ENCODE results near the gene ZFAND2A. TPM values are rescaled to one million over a fixed set of nuclear protein-coding genes. Genes with fewer than 3 reads are reported as not detected.

The ZFAND2A gene
- total RNA-seq, 1 experiment from 2014 or later, result 13.7 TPM

DNA sequence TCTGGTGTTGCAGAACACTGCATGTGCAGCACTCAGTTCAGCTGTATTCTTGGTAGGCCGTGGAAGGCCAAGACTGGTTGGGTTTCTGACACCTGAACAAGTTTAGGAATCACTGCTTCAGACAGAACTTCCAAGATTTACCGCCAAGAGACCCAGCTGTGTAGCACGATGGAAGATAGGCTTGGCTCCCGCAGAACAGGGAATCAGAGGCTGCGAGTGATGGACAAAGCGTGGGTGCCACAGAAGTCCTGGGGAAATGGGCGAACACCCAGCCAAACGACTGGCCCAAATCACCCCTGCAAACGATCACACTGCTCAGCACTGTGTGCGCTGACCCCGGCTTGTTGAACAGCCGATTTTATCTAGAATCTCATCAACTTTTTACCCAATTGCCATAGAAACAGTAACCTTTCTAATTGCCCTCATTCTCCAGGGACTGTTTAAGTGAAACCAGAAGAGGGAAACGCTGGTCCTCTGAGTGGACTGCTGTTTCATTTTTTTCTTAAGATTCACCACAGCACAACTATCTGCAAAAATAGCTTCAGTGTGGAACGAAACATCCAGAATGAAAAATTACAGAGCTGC lies 17.9 kb downstream of the ZFAND2A start:
- Histone ChIP-seq H2BK5ac (ENCODE audit: insufficient read length, low read length) (no peak overlapping the region), H3K4ac (ENCODE audit: low read depth, low read length) (no peak overlapping the region), H2BK120ac (ENCODE audit: low read depth, low read length, poor library complexity, severe bottlenecking) (no peak overlapping the region), H3K9ac (ENCODE audit: extremely low read depth, insufficient read length, low read length) (no peak overlapping the region), H3K4me1 (ENCODE audit: insufficient read depth, low read length) (no peaks in the 10 kb centered on the region; the same call in 1 of the 2 replicates), H3K27ac (ENCODE audit: insufficient read length, low read depth, low read length) (no peak overlapping the region), H4K91ac (ENCODE audit: insufficient read length, low read depth, low read length) (no peak overlapping the region), H3K23me2 (ENCODE audit: insufficient read length, low read depth, low read length, poor library complexity, severe bottlenecking) (peaks cover 7% of the 10 kb centered on the region), H2AFZ (ENCODE audit: low read length) (no peak overlapping the region), H3K9me3 (ENCODE audit: control insufficient read depth, low read depth, low read length) (no peaks in the 10 kb centered on the region), H3K27me3 (ENCODE audit: insufficient read depth, low read length) (no peaks in the 10 kb centered on the region), H3K18ac (ENCODE audit: insufficient read length, low read depth, low read length) (no peak overlapping the region), H2BK15ac (ENCODE audit: low read depth, low read length) (no peak overlapping the region), H3K79me2 (ENCODE audit: insufficient read depth, low read length) (no peaks in the 10 kb centered on the region; the same call in 1 of the 2 replicates), H3T11ph (ENCODE audit: low read length) (no peak overlapping the region), H3K14ac (ENCODE audit: insufficient read depth, low read length) (no peak overlapping the region), H2BK20ac (ENCODE audit: low read depth, low read length, poor library complexity, severe bottlenecking) (no peak overlapping the region), H4K20me1 (ENCODE audit: control insufficient read depth, insufficient read depth, insufficient read length) (peaks cover 5% of the 10 kb centered on the region), H3K23ac (ENCODE audit: insufficient read length, low read depth, low read length) (no peak overlapping the region), H3K4me2 (ENCODE audit: insufficient read depth, insufficient read length, low read length) (no peak overlapping the region), H3K79me1 (ENCODE audit: insufficient read depth, low read depth, low read length, poor library complexity, severe bottlenecking) (no peaks in the 10 kb centered on the region), H3K56ac (ENCODE audit: insufficient read length, low read depth, low read length) (no peak overlapping the region), H2AK5ac (ENCODE audit: insufficient read length, low read length) (no peak overlapping the region), H2BK12ac (ENCODE audit: insufficient read length, low read depth, low read length) (no peak overlapping the region), H4K5ac (ENCODE audit: insufficient read length, low read depth, low read length) (no peak overlapping the region), H4K8ac (replicated peaks; ENCODE audit: insufficient read length, low read depth, low read length) (no peak overlapping the region)
- peaks cover 2% of the 10 kb centered on the region in 2 experiments for H3K4me1 Mint-ChIP-seq
- H3K9me3 Mint-ChIP-seq, result no peaks in the 10 kb centered on the region
- no peak overlapping the region; a peak in 1 of 7 replicates for H3K27ac Mint-ChIP-seq
- no peak overlapping the region for H3K4me3 Mint-ChIP-seq
- WGBS (ENCODE audit: extremely low coverage, insufficient read length, low lambda C conversion rate), result no CpG with 5 or more reads among the region's 14 CpGs
- no peaks in the 10 kb centered on the region; the same call in 1 of the 2 replicates for H3K27me3 Mint-ChIP-seq (ENCODE audit: low read depth)
- H3K36me3 Mint-ChIP-seq (ENCODE audit: insufficient read depth in 1 of 3, low read depth in 3 of 3), result no peaks in the 10 kb centered on the region
- DNase-seq, result no peak
- TF ChIP-seq, protein P1, sequence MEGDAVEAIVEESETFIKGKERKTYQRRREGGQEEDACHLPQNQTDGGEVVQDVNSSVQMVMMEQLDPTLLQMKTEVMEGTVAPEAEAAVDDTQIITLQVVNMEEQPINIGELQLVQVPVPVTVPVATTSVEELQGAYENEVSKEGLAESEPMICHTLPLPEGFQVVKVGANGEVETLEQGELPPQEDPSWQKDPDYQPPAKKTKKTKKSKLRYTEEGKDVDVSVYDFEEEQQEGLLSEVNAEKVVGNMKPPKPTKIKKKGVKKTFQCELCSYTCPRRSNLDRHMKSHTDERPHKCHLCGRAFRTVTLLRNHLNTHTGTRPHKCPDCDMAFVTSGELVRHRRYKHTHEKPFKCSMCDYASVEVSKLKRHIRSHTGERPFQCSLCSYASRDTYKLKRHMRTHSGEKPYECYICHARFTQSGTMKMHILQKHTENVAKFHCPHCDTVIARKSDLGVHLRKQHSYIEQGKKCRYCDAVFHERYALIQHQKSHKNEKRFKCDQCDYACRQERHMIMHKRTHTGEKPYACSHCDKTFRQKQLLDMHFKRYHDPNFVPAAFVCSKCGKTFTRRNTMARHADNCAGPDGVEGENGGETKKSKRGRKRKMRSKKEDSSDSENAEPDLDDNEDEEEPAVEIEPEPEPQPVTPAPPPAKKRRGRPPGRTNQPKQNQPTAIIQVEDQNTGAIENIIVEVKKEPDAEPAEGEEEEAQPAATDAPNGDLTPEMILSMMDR (conservative IDR thresholded peaks at IDR 0.05), result no peak

Measured in H9 (cell line).